ENCODE results near the gene RANBP1. TPM values are rescaled to one million over a fixed set of nuclear protein-coding genes. Genes with fewer than 3 reads are reported as not detected.

Gene RANBP1
- total RNA-seq, 1 experiment from 2014 or later = 195 TPM

DNA sequence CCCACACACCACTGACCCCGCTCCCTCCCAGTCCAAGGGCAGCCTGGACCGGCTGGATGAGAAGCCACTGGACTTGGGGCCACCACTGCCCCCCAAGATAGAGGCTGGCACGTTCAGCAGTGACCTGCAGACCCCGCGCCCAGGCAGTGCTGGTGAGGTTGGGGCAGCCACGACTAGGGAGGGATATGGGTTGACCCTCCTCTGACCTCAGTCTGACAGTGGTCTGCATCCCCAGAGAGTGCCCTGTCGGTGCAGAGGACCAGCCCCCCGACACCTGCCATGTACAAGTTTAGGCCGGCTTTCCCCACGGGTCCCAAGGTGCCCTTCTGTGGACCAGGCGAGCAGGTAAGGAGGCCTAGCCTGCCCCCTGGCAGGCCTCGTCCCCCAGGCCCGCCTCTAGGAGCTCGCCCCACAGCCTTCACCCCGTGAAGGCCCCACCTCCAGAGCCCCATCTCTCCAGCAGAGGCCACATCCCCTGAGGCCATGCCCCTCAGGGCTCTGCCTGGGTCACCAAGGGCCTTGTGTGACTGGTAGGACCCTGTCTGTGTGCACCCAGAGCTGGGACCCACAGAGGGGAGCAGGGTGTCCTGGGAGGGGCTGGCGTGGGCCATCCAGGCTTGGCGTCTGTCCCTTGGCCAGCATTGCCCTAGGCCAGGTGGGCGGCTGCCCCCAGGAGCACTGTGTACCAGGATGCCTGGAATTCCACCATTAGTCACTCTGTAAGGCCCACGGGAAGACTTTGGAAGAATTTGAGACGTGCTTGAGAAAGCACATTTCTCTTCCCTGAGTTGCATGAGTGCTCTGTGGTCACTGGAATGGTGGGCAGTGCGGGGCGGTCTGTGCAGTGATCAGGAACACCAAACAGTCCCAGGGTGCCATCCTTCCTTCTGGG is 25.5 kb downstream of the RANBP1 start:
- H3K9me3 Mint-ChIP-seq (ENCODE audit: unreplicated experiment) = no peaks in the 10 kb centered on the region
- POLR2A ChIA-PET = no interaction called here
- H3K4me1 Mint-ChIP-seq (ENCODE audit: insufficient read depth, unreplicated experiment) = no peaks in the 10 kb centered on the region
- H3K36me3 Mint-ChIP-seq (ENCODE audit: insufficient read depth, unreplicated experiment) = peaks cover 7% of the 10 kb centered on the region
- no peak overlapping the region for H3K4me3 Mint-ChIP-seq (ENCODE audit: unreplicated experiment)
- peak overlapping the region; percentile 31 for H3K27ac Mint-ChIP-seq (ENCODE audit: low read depth, unreplicated experiment)
- H3K27me3 Mint-ChIP-seq (ENCODE audit: insufficient read depth, unreplicated experiment) = no peaks in the 10 kb centered on the region
- no TSS peak for BruUV-seq (replicated peaks)
- CTCF ChIA-PET = no interaction called here
- TF ChIP-seq, protein P1, sequence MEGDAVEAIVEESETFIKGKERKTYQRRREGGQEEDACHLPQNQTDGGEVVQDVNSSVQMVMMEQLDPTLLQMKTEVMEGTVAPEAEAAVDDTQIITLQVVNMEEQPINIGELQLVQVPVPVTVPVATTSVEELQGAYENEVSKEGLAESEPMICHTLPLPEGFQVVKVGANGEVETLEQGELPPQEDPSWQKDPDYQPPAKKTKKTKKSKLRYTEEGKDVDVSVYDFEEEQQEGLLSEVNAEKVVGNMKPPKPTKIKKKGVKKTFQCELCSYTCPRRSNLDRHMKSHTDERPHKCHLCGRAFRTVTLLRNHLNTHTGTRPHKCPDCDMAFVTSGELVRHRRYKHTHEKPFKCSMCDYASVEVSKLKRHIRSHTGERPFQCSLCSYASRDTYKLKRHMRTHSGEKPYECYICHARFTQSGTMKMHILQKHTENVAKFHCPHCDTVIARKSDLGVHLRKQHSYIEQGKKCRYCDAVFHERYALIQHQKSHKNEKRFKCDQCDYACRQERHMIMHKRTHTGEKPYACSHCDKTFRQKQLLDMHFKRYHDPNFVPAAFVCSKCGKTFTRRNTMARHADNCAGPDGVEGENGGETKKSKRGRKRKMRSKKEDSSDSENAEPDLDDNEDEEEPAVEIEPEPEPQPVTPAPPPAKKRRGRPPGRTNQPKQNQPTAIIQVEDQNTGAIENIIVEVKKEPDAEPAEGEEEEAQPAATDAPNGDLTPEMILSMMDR (IDR thresholded peaks at IDR 0.05; ENCODE audit: unreplicated experiment) = no peak
- DNase-seq (ENCODE audit: unreplicated experiment) = no peak
- intact Hi-C loops (cut with micrococcal nuclease) = no loop called here

DNA sequence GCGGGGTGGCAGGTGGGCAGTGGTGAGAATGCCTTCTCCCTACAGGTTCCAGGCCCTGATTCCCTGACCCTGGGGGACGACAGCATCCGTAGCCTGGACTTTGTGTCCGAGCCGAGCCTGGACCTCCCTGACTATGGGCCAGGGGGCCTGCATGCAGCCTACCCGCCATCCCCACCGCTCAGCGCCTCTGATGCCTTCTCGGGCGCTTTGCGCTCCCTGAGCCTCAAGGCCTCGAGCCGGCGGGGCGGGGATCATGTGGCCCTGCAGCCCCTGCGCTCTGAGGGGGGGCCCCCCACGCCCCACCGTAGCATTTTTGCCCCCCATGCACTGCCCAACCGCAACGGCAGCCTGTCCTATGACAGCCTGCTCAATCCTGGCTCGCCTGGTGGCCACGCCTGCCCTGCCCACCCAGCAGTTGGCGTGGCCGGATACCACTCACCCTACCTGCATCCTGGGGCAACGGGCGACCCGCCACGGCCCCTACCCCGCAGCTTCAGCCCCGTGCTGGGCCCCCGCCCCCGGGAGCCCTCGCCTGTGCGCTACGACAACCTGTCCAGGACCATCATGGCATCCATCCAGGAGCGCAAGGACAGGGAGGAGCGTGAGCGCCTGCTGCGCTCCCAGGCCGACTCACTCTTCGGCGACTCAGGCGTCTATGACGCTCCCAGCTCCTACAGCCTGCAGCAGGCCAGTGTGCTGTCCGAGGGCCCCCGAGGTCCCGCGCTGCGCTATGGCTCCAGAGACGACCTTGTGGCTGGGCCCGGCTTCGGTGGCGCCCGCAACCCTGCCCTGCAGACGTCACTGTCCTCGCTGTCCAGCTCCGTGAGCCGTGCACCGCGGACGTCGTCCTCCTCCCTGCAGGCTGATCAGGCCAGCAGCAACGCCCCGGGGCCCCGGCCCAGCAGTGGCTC is 27.1 kb downstream of the RANBP1 start:
- ChIA-PET CTCF (no interaction called here), POLR2A (no interaction called here)
- H3K27ac Mint-ChIP-seq (ENCODE audit: low read depth, unreplicated experiment) = no peak overlapping the region
- H3K4me1 Mint-ChIP-seq (ENCODE audit: insufficient read depth, unreplicated experiment) = no peaks in the 10 kb centered on the region
- BruUV-seq (replicated peaks) = no TSS peak
- TF ChIP-seq, protein P1 (IDR thresholded peaks at IDR 0.05; ENCODE audit: unreplicated experiment) = no peak
- H3K27me3 Mint-ChIP-seq (ENCODE audit: insufficient read depth, unreplicated experiment) = no peaks in the 10 kb centered on the region
- intact Hi-C loops (cut with micrococcal nuclease) = no loop called here
- no peak for DNase-seq (ENCODE audit: unreplicated experiment)
- H3K9me3 Mint-ChIP-seq (ENCODE audit: unreplicated experiment) = no peaks in the 10 kb centered on the region
- peaks cover 13% of the 10 kb centered on the region for H3K36me3 Mint-ChIP-seq (ENCODE audit: insufficient read depth, unreplicated experiment)
- no peak overlapping the region for H3K4me3 Mint-ChIP-seq (ENCODE audit: unreplicated experiment)

DNA sequence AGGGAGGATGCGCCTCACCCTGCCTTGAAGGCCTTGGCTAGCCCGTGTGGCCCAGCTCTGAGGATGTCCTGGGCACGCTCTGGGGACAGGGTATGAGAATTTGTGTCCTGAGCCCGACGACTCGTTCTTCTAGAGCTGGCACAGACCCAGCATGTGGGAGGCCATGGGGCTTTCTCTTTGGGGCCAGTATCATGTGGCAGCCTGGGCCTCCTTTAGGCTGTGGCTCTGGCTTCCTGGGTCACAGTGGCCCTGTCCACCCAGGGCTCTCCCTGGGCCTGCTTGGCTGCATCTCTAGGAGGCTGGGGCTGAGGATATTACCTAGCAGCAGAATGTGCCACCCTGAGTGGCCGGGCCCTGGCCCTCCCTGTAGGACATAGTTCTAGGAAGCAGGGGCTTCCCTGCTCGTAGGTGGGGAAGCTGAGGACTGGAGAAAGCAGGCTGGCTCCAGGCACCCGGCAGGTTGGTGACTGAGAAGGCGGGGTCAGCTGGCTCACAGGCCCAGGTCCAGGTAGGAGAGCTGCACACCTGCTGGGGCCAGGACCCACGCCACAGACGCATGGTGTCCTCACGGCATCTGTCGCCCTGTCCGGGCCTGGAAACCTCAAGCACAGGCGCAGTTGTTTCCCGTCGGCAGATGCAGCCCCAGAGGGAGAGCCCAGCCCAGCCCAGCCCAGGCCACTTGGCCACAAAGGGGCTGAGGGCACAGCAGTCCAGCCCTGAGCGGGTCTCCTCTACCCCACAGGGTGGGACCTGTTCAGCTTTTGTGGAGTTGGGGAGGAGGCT is 28.2 kb downstream of the RANBP1 start:
- no TSS peak for BruUV-seq (replicated peaks)
- Mint-ChIP-seq H3K4me1 (ENCODE audit: insufficient read depth, unreplicated experiment) (no peaks in the 10 kb centered on the region), H3K9me3 (ENCODE audit: unreplicated experiment) (no peaks in the 10 kb centered on the region), H3K4me3 (ENCODE audit: unreplicated experiment) (no peak overlapping the region), H3K36me3 (ENCODE audit: insufficient read depth, unreplicated experiment) (peaks cover 13% of the 10 kb centered on the region), H3K27ac (ENCODE audit: low read depth, unreplicated experiment) (no peak overlapping the region), H3K27me3 (ENCODE audit: insufficient read depth, unreplicated experiment) (no peaks in the 10 kb centered on the region)
- TF ChIP-seq, protein P1 (IDR thresholded peaks at IDR 0.05; ENCODE audit: unreplicated experiment) = no peak
- CTCF ChIA-PET = no interaction called here
- intact Hi-C loops (cut with micrococcal nuclease) = no loop called here
- DNase-seq (ENCODE audit: unreplicated experiment) = no peak
- POLR2A ChIA-PET = no interaction called here
